Kidney (tissue), 14 donors: ENCODE measurements around the gene NSUN6. TPM values are rescaled to one million over a fixed set of nuclear protein-coding genes. Genes with fewer than 3 reads are reported as not detected.

Experiments
- DNase-seq, 5 donors: peaks; one replicate each; pipeline ENCODE4 v3.0.0-alpha.2; 2013 to 2020
- FAIRE-seq: peaks from 2 replicates; lab custom pipeline; 2012; peaks lifted over from hg19 to GRCh38; lab: Jason Lieb, UNC
- H3K27ac ChIP-seq, 2 donors: one replicate each; pipeline ENCODE4 v1.7.0; 2013; ENCODE audit warnings: low read depth in 2 of 2, low read length in 2 of 2, inconsistent platforms in 1 of 2
- H3K27me3 ChIP-seq: one replicate; pipeline ENCODE4 v1.7.1; 2013; ENCODE audit warnings: low read length, inconsistent platforms; ENCODE audit not compliant: control insufficient read depth, insufficient read depth
- H3K36me3 ChIP-seq, 3 donors: one replicate each; pipeline versions ENCODE4 v1.7.0 to v1.7.1; 2013; ENCODE audit warnings: low read length in 3 of 3, control low read depth in 1 of 3, inconsistent platforms in 1 of 3; ENCODE audit not compliant: insufficient read depth in 3 of 3, control insufficient read depth in 2 of 3
- H3K4me1 ChIP-seq, 3 donors: one replicate each; pipeline versions ENCODE4 v1.7.0 to v1.7.1; 2013; ENCODE audit warnings: low read length in 3 of 3, inconsistent platforms in 1 of 3, low read depth in 1 of 3; ENCODE audit not compliant: control insufficient read depth in 2 of 3, insufficient read depth in 2 of 3
- H3K4me3 ChIP-seq, 3 donors: one replicate each; pipeline versions ENCODE4 v1.7.0 to v1.8.1; 2013; ENCODE audit warnings: low read length in 3 of 3, control low read depth in 1 of 3, inconsistent platforms in 1 of 3
- H3K9ac ChIP-seq, 3 donors: one replicate each; pipeline versions ENCODE4 v1.7.0 to v1.7.1; 2013; ENCODE audit warnings: low read length in 3 of 3, control low read depth in 1 of 3, inconsistent platforms in 1 of 3
- H3K9me3 ChIP-seq, 3 donors: one replicate each; pipeline versions ENCODE4 v1.7.0 to v1.7.1; 2013; ENCODE audit warnings: low read length in 3 of 3, control low read depth in 1 of 3, inconsistent platforms in 1 of 3; ENCODE audit not compliant: control insufficient read depth in 2 of 3, insufficient read depth in 1 of 3
- intact Hi-C: fragments of 100-400 bp; cut with DNase I; formaldehyde crosslinking; loops from one replicate; pipeline ENCODE4 v1.11.1; 2022
- polyA plus RNA-seq: library from polyadenylated mRNA; stranded (reverse); fragments of 350-450 nt; fragmentation: Illumina TruSeq; extraction: RNeasy Lipid Tissue Mini Kit (QIAGEN cat#74804); gene quantifications from one replicate; pipeline ENCODE4 v1.2.3, GENCODE V29; 2014; ENCODE audit warnings: low read depth, low replicate concordance; ENCODE audit not compliant: insufficient read depth
- total RNA-seq: library from RNA; stranded (reverse); fragmentation: NEBNext Ultra II Directional; extraction: Animal tissue kit (Norgen Biotek cat#: 25700); gene quantifications from one replicate; pipeline ENCODE4 v1.2.1, GENCODE V29; 2021
- TF ChIP-seq, protein P1 (sequence below): IDR thresholded peaks from 3 replicates; pipeline ENCODE4 v1.5.1; 2012; ENCODE audit warnings: mild to moderate bottlenecking, moderate library complexity, borderline replicate concordance; ENCODE audit not compliant: insufficient read depth; ENCODE audit errors: extremely low read depth
- donor health status: control.
- donor health status: control.
- donor health status: control.
- donor health status: control.
- donor health status: control.
- donor health status: DM: yes; HTN: yes; CAD: no.
- donor health status: Normal renal cell carcinoma (clear cell type).

Gene NSUN6
- total and polyA plus RNA-seq, 2 donors from 2014 or later, result 6.3 to 19.3 TPM

GRCh38 chr10:18653112-18653511 is 1.7 kb upstream of the NSUN6 start:
- DNase-seq, result no peak
- H3K9ac ChIP-seq, result no peak overlapping the region
- no peak overlapping the region for H3K4me3 ChIP-seq
- H3K27ac ChIP-seq, result no peak overlapping the region
- no peaks in the 10 kb centered on the region for H3K9me3 ChIP-seq
- no peaks in the 10 kb centered on the region for H3K36me3 ChIP-seq
- H3K27me3 ChIP-seq, result no peaks in the 10 kb centered on the region
- H3K4me1 ChIP-seq, result peaks cover 0 to 5% (median 0%) of the 10 kb centered on the region in 3 donors
- intact Hi-C loops, result no loop called here
- TF ChIP-seq, protein P1, sequence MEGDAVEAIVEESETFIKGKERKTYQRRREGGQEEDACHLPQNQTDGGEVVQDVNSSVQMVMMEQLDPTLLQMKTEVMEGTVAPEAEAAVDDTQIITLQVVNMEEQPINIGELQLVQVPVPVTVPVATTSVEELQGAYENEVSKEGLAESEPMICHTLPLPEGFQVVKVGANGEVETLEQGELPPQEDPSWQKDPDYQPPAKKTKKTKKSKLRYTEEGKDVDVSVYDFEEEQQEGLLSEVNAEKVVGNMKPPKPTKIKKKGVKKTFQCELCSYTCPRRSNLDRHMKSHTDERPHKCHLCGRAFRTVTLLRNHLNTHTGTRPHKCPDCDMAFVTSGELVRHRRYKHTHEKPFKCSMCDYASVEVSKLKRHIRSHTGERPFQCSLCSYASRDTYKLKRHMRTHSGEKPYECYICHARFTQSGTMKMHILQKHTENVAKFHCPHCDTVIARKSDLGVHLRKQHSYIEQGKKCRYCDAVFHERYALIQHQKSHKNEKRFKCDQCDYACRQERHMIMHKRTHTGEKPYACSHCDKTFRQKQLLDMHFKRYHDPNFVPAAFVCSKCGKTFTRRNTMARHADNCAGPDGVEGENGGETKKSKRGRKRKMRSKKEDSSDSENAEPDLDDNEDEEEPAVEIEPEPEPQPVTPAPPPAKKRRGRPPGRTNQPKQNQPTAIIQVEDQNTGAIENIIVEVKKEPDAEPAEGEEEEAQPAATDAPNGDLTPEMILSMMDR, result no peak
- FAIRE-seq, result no peak

- peak in 1 of 5 donors; percentile 43 for DNase-seq
Observed at GRCh38 chr10:18650404-18650997, 886 bp downstream of the NSUN6 start.

DNA sequence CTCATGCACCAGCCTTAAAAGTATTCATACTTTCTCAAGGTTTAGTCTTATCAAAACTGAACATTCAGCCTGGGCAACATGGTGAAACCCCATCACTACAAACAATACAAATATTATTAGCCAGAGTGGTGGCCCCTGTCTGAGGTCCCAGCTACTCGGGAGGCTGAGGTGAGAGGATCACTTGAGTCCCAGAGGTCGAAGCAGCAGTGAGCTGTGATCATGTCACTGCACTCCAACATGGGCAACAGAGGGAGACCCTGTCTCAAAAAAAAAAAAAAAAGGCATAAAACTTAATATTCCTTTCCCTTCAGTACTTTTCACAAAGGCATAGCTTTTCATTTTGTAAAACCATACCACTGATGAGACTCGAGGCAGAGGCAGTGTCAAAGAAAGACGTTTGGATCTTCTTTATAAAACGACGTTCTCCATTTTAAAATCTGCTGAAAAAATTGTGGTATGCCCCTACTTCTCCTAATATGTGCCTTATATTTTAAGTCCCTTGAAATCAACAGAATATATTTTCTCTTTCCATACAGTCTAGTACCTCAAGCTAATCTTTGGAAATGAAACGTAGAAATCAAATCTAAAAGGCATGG is 1.9 kb downstream of the NSUN6 start:
- H3K4me3 ChIP-seq, result peak overlapping the region in 2 of 3 donors; percentile 37 to 96
- H3K9ac ChIP-seq, result no peak overlapping the region
- H3K27ac ChIP-seq, result no peak overlapping the region
- DNase-seq, result no peak
- no peaks in the 10 kb centered on the region for H3K36me3 ChIP-seq
- no peaks in the 10 kb centered on the region for H3K27me3 ChIP-seq
- no peak for FAIRE-seq
- H3K9me3 ChIP-seq, result no peaks in the 10 kb centered on the region
- H3K4me1 ChIP-seq, result peaks cover 0 to 2% (median 0%) of the 10 kb centered on the region in 3 donors
- TF ChIP-seq, protein P1, result no peak
- intact Hi-C loops, result no loop called here

More at GRCh38 chr10:18650404-18650997, 886 bp downstream of the NSUN6 start:
- Histone ChIP-seq H3K4me1 (peaks cover 0 to 2% (median 0%) of the 10 kb centered on the region in 3 donors), H3K27me3 (no peaks in the 10 kb centered on the region), H3K36me3 (no peaks in the 10 kb centered on the region), H3K9ac (peak overlapping the region; percentile 96 to 98 (median 97)), H3K4me3 (peak overlapping the region; percentile 96 to 99 (median 99)), H3K9me3 (no peaks in the 10 kb centered on the region), H3K27ac (peak overlapping the region in 1 of 2 donors; percentile 95)
- FAIRE-seq, result no peak
- intact Hi-C loops, result no loop called here
- TF ChIP-seq, protein P1, result no peak
